K562 (cell line): ENCODE measurements around the gene NRARP. TPM values are rescaled to one million over a fixed set of nuclear protein-coding genes. Genes with fewer than 3 reads are reported as not detected.
A peak's percentile ranks its signal among the peaks of the same experiment; 100 is the strongest.

ENCODE experiments used
- ATAC-seq: fragments of 200-7000 bp; cut with Tn5 transposase; 3 replicates; pipeline ENCODE4 v1.9.1; 2020; ENCODE audit warnings: moderate library complexity
- BruUV-seq: library from RNA; stranded (reverse); fragments of 400-500 nt; replicated peaks from 2 replicates; lab custom pipeline; 2021; lab: Mats Ljungman, UMichigan
- CTCF ChIA-PET: fragments of 300-600 bp; formaldehyde crosslinking; extraction: SDS; loops from one replicate; lab custom pipeline; 2021; ENCODE audit warnings: low intra/inter-chr PET ratio; lab: Yijun Ruan, JAX
- POLR2A ChIA-PET: fragments of 300-600, 350-650 bp; sonication (Branson Sonifier 250); formaldehyde crosslinking; extraction: SDS; loops from one replicate; lab custom pipeline; 2021; ENCODE audit warnings: antibody characterized with exemption, inconsistent platforms; lab: Yijun Ruan, JAX
- DNase-seq, 4 experiments: peaks; one replicate each; pipeline versions ENCODE4 v3.0.0 to v3.0.0-alpha.2; 2011 to 2018; ENCODE audit warnings: low spot score in 3 of 4, mixed read lengths in 3 of 4; ENCODE audit errors: extremely low read depth in 1 of 4
- FAIRE-seq: peaks from 2 replicates; lab custom pipeline; 2011; peaks lifted over from hg19 to GRCh38; lab: Jason Lieb, UNC
- H2AFZ ChIP-seq: 2 replicates; pipeline ENCODE4 v1.6.0; 2011; ENCODE audit warnings: low read depth, low read length, control low read depth, inconsistent platforms
- H3K27ac ChIP-seq: fragments of 200-600 bp; 3 replicates; pipeline ENCODE4 v1.8.0; 2011; ENCODE audit warnings: low read depth, mild to moderate bottlenecking, control low read depth, inconsistent platforms, low read length, moderate library complexity, mixed read lengths; ENCODE audit errors: extremely low read depth
- H3K27me3 ChIP-seq, 2 experiments: fragments of 300-600 bp in 1 of 2; 2 replicates in 1 of 2; 3 replicates in 1 of 2; pipeline versions ENCODE4 v1.6.0 to v1.8.0; 2011; ENCODE audit warnings: inconsistent platforms in 2 of 2, low read length in 2 of 2, mild to moderate bottlenecking in 1 of 2, mixed read lengths in 1 of 2, moderate library complexity in 1 of 2; ENCODE audit not compliant: control insufficient read depth in 2 of 2, insufficient read depth in 2 of 2
- H3K36me3 ChIP-seq: fragments of 300-600 bp; 3 replicates; pipeline ENCODE4 v1.8.0; 2011; ENCODE audit warnings: mild to moderate bottlenecking, low read length, inconsistent platforms; ENCODE audit not compliant: control insufficient read depth, insufficient read depth
- H3K4me1 ChIP-seq, 2 experiments: fragments of 200-600 bp in 1 of 2; replicated peaks in 1 of 2; 2 replicates in 1 of 2; 3 replicates in 1 of 2; pipeline versions ENCODE4 v1.5.1 to v1.8.0; 2011; ENCODE audit warnings: inconsistent platforms in 2 of 2, low read length in 2 of 2, mild to moderate bottlenecking in 1 of 2, mixed read lengths in 1 of 2, moderate library complexity in 1 of 2; ENCODE audit not compliant: control insufficient read depth in 2 of 2, insufficient read depth in 2 of 2
- H3K4me2 ChIP-seq: 2 replicates; pipeline ENCODE4 v1.6.1; 2011; ENCODE audit warnings: low read length, control low read depth, inconsistent platforms, mixed read lengths; ENCODE audit not compliant: insufficient read depth
- H3K4me3 ChIP-seq: fragments of 200-600 bp; sonication (generic), shearing (Covaris generic); 2 replicates; pipeline ENCODE4 v1.5.1; 2016; ENCODE audit warnings: control low read depth, inconsistent platforms
- H3K79me2 ChIP-seq: fragments of 200-600 bp; 3 replicates; pipeline ENCODE4 v1.8.0; 2011; ENCODE audit warnings: low read length, inconsistent platforms; ENCODE audit not compliant: control insufficient read depth, insufficient read depth
- H3K9ac ChIP-seq, 2 experiments: 2 replicates each; pipeline versions ENCODE4 v1.6.0 to v1.6.1; 2011; ENCODE audit warnings: low read depth in 2 of 2, low read length in 2 of 2, control low read depth in 1 of 2, inconsistent platforms in 1 of 2, mild to moderate bottlenecking in 1 of 2, mixed read lengths in 1 of 2; ENCODE audit not compliant: insufficient read depth in 1 of 2
- H3K9me1 ChIP-seq: one replicate; pipeline ENCODE4 v1.6.0; 2011; ENCODE audit warnings: inconsistent platforms, mild to moderate bottlenecking, low read length, moderate library complexity; ENCODE audit not compliant: control insufficient read depth, insufficient read depth
- H3K9me3 ChIP-seq: replicated peaks from 2 replicates; pipeline ENCODE4 v1.5.1; 2011; ENCODE audit warnings: low read depth, low read length, inconsistent platforms; ENCODE audit not compliant: control insufficient read depth, insufficient read depth
- H4K20me1 ChIP-seq: replicated peaks from 2 replicates; pipeline ENCODE4 v1.6.1; 2011; ENCODE audit warnings: low read length, inconsistent platforms, mixed read lengths; ENCODE audit not compliant: control insufficient read depth, insufficient read depth
- ATF1 ChIP-seq, 2 experiments: fragments of 450-650 bp in 1 of 2; IDR thresholded peaks; 2 replicates each; pipeline ENCODE4 v1.6.1; 2016; ENCODE audit warnings: missing compliant biosample characterization in 1 of 2, missing genetic modification characterization in 1 of 2
- CEBPB ChIP-seq: fragments of 450-650 bp; IDR thresholded peaks from 2 replicates; pipeline ENCODE4 v1.6.1; 2016; ENCODE audit warnings: missing genetic modification characterization, missing compliant biosample characterization
- SMARCE1 ChIP-seq: fragments of 450-650 bp; IDR thresholded peaks from 2 replicates; pipeline ENCODE4 v1.7.1; 2016; ENCODE audit warnings: mild to moderate bottlenecking
- WGBS: fragments of 100-300 bp; shearing (Covaris generic); methylation state at CpG from one replicate; pipeline ENCODE4 v1.1.6; 2016; ENCODE audit warnings: low coverage, mixed read lengths; ENCODE audit not compliant: insufficient coverage; ENCODE audit errors: missing lambda C conversion rate; 5-methylcytosine and 5-hydroxymethylcytosine counted together
- in situ Hi-C: fragments of 300-500 bp; cut with MboI; formaldehyde crosslinking; loops from 4 replicates; pipeline ENCODE4 v1.15.0; 2018; ENCODE audit warnings: inconsistent platforms, mixed read lengths
- intact Hi-C: fragments of 100-400 bp; cut with micrococcal nuclease; formaldehyde crosslinking; loops from 2 replicates; pipeline ENCODE4 v1.14.2; 2022
- polyA plus RNA-seq, 8 experiments: library from polyadenylated mRNA; depleted of rRNA in 4 of 8; stranded (reverse) in 5 of 8; unstranded in 3 of 8; fragments of >200 nt; fragmentation: Nextera tagmentation in 2 of 8; fragmentation: Illumina TruSeq in 1 of 8; extraction: Ambion mirVana in 2 of 8; extraction: Trizol in 1 of 8; gene quantifications; 2 replicates each; pipeline versions ENCODE4 v1.2.1 to v1.2.3, GENCODE V29; 2011 to 2014; ENCODE audit warnings: inconsistent platforms in 1 of 8, missing spikeins in 1 of 8
- total RNA-seq, 7 experiments: library from RNA; depleted of rRNA in 6 of 7; stranded (reverse); fragments of >200 nt in 6 of 7; fragmentation: Illumina TruSeq in 2 of 7; extraction: Trizol in 2 of 7; gene quantifications; 2 replicates each; pipeline versions ENCODE4 v1.2.1 to v1.2.3, GENCODE V29; 2011 to 2021; ENCODE audit warnings: low replicate concordance in 1 of 7

The NRARP gene
- total and polyA plus RNA-seq, 9 of the 15 experiments (the other 6 are each of a cell fraction or from before 2014, with no cell fraction given), result 2.0 to 24.5 (median 7.2) TPM; not detected in 2

DNA sequence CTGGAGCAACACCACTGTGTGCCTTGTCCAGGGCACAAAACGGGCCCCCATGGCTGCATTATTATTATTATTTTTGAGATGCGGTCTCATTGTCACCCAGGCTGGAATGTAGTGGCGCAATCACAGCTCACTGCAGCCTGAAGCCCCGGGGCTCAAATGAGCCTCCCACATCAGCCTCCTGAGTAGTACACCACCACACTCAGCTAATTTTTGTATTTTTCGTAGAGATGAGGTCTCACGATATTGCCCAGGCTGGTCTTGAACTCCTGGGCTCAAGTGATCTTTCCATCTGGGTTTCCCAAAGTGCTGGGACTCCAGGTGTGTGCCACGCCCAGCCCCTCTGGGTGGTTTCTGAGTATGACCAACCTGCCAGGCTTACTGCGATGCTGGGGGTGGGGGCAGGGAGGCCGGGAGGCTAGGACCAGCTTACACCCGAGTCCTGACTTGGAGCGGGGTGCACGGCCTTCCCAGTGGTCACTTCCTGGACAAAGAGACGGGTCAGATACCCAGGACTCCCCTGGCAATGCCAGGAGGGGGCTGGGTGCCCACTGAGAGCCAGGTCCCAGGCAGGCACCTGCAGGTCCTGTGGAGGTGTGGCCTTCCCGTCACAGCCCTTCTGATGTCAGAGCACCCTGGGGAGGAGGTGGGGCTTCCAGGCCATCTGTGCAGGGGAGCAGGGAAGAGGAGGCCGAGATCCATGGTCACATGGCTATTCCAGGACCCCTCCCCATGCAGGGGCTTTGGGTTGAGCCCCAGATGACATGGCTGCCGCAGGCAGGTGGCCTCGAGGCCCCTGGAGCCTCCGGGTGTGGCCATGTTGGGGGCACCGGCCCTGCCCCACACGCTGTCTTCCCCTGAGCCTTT, 8.3 kb upstream of the NRARP start:
- CTCF ChIA-PET, result no interaction called here
- no peak overlapping the region for H3K27ac ChIP-seq
- WGBS, result 29% methylated on average over 17 of the region's 20 CpGs
- H3K4me3 ChIP-seq, result no peak overlapping the region
- H3K9ac ChIP-seq, result peak overlapping the region in 1 of 2 experiments; percentile 78; a peak in 2 of 4 replicates
- no peak overlapping the region for H2AFZ ChIP-seq
- DNase-seq (peak in 1 of 4 experiments; percentile 44), ATAC-seq (peak; percentile 44), FAIRE-seq (no peak)
- TF ChIP-seq ATF1 (CRISPR knock-in tag; IDR thresholded peaks at IDR 0.05), result no peak
- peak; percentile 36; the same call in 1 of the 2 replicates for TF ChIP-seq ATF1 (tag; IDR thresholded peaks at IDR 0.05)
- no peak for TF ChIP-seq SMARCE1
- peak; percentile 58 for TF ChIP-seq CEBPB (tag)
- intact Hi-C loops (no loop called here), in situ Hi-C loops (no loop called here)
- no peak overlapping the region for H3K4me2 ChIP-seq
- H3K27me3 ChIP-seq, result no peaks in the 10 kb centered on the region
- BruUV-seq, result no TSS peak
- H4K20me1 ChIP-seq, result peaks cover 5% of the 10 kb centered on the region; the same call in 1 of the 2 replicates
- no peaks in the 10 kb centered on the region for H3K79me2 ChIP-seq
- H3K36me3 ChIP-seq, result no peaks in the 10 kb centered on the region
- peaks cover 12 to 95% of the 10 kb centered on the region in 2 experiments for H3K4me1 ChIP-seq
- peaks cover 3% of the 10 kb centered on the region for H3K9me1 ChIP-seq
- no peaks in the 10 kb centered on the region for H3K9me3 ChIP-seq
- POLR2A ChIA-PET, result interaction anchor here (0.6 to 1.1 kb wide), 4 partner anchors 10 to 959 kb away, joined by 3 read pairs; no protein-coding TSS in a partner anchor
